ENCODE results near the gene ANO7.

- no peak for TF ChIP-seq CTCF (IDR thresholded peaks at IDR 0.05)
- no peak for TF ChIP-seq POLR2A (IDR thresholded peaks at IDR 0.05)
- TF ChIP-seq POLR2AphosphoS5 (IDR thresholded peaks at IDR 0.05) = no peak
- no peak for TF ChIP-seq EP300 (IDR thresholded peaks at IDR 0.05)
Measured at GRCh38 chr2:241182531-241183133, 5.8 kb upstream of the ANO7 start.

Measured in sigmoid colon (tissue), 4 donors.